ENCODE results near the gene JPT2. TPM values are rescaled to one million over a fixed set of nuclear protein-coding genes. Genes with fewer than 3 reads are reported as not detected.

JPT2 gene
- total RNA-seq, 4 donors from 2014 or later: 12.0 to 31.5 (median 25.1) TPM

DNA sequence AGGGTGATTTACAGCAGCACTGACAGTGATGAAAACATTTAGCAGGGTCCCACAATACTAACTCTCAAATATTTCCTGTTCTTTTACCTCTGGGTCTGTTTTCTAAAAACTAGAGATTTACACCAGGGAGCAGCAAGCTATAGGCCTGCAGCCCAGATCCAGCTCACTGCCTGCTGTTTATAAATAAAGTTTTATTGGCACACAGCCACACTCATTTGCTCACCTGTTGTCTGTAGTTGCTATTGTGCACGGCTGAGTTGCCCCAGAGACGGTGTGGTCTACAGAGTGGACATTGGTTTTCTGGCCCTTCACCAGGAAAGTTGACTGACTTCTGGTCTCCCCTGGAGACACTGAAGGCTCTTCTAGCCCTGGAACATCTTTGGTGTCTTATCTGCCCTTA is 16.3 kb upstream of the JPT2 start:
- no peaks in the 10 kb centered on the region for H3K4me1 ChIP-seq
- DNase-seq: no peak
- no peaks in the 10 kb centered on the region for H3K27me3 ChIP-seq
- H3K4me3 ChIP-seq: no peak overlapping the region
- peaks cover 0 to 55% (median 26%) of the 10 kb centered on the region in 4 donors for H3K36me3 ChIP-seq
- TF ChIP-seq POLR2A (IDR thresholded peaks at IDR 0.05): no peak
- no peak for TF ChIP-seq EP300 (IDR thresholded peaks at IDR 0.05; ENCODE audit: low read depth)
- TF ChIP-seq, protein P1, sequence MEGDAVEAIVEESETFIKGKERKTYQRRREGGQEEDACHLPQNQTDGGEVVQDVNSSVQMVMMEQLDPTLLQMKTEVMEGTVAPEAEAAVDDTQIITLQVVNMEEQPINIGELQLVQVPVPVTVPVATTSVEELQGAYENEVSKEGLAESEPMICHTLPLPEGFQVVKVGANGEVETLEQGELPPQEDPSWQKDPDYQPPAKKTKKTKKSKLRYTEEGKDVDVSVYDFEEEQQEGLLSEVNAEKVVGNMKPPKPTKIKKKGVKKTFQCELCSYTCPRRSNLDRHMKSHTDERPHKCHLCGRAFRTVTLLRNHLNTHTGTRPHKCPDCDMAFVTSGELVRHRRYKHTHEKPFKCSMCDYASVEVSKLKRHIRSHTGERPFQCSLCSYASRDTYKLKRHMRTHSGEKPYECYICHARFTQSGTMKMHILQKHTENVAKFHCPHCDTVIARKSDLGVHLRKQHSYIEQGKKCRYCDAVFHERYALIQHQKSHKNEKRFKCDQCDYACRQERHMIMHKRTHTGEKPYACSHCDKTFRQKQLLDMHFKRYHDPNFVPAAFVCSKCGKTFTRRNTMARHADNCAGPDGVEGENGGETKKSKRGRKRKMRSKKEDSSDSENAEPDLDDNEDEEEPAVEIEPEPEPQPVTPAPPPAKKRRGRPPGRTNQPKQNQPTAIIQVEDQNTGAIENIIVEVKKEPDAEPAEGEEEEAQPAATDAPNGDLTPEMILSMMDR (IDR thresholded peaks at IDR 0.05): no peak
- TF ChIP-seq POLR2AphosphoS5 (IDR thresholded peaks at IDR 0.05): no peak
- no peaks in the 10 kb centered on the region for H3K9me3 ChIP-seq
- in situ Hi-C loops (cut with MboI; ENCODE audit: low pct_ligation_motif_present in 1 of 4, low pct_unique_long_range_greater_than_20kb in 1 of 4, low sequenced_read_pairs in 3 of 4): no loop called here
- 84 to 100% methylated on average over 1 to 2 of the region's 2 CpGs for WGBS, 2 donors (ENCODE audit: low coverage in 1 of 2)
- intact Hi-C loops (cut with DNase I; ENCODE audit: low total_unique reads): no loop called here
- H3K27ac ChIP-seq: no peak overlapping the region

- intact Hi-C loops (cut with DNase I; ENCODE audit: low total_unique reads): no loop called here
- WGBS, 2 donors (ENCODE audit: low coverage in 1 of 2): 96% methylated on average over 7 to 20 of the region's 20 CpGs
- Histone ChIP-seq H3K4me1 (no peaks in the 10 kb centered on the region), H3K4me3 (no peak overlapping the region), H3K36me3 (peaks cover 0 to 52% (median 28%) of the 10 kb centered on the region in 4 donors), H3K27ac (no peak overlapping the region), H3K27me3 (no peaks in the 10 kb centered on the region), H3K9me3 (no peaks in the 10 kb centered on the region)
- TF ChIP-seq EP300 (IDR thresholded peaks at IDR 0.05; ENCODE audit: low read depth) (no peak), POLR2A (IDR thresholded peaks at IDR 0.05) (no peak), POLR2AphosphoS5 (IDR thresholded peaks at IDR 0.05) (no peak)
- TF ChIP-seq, protein P1 (IDR thresholded peaks at IDR 0.05): no peak
- in situ Hi-C loops (cut with MboI; ENCODE audit: low pct_ligation_motif_present in 1 of 4, low pct_unique_long_range_greater_than_20kb in 1 of 4, low sequenced_read_pairs in 3 of 4): no loop called here
- DNase-seq: no peak
Measured at GRCh38 chr16:1662543-1662942, 15.5 kb upstream of the JPT2 start.

GRCh38 chr16:1665829-1666228 is 12.2 kb upstream of the JPT2 start:
- H3K27me3 ChIP-seq: no peaks in the 10 kb centered on the region
- H3K4me3 ChIP-seq: no peak overlapping the region
- WGBS, 2 donors (ENCODE audit: low coverage in 1 of 2): 93 to 94% methylated on average over 3 to 14 of the region's 15 CpGs
- in situ Hi-C loops (cut with MboI; ENCODE audit: low pct_ligation_motif_present in 1 of 4, low pct_unique_long_range_greater_than_20kb in 1 of 4, low sequenced_read_pairs in 3 of 4): no loop called here
- H3K4me1 ChIP-seq: no peaks in the 10 kb centered on the region
- TF ChIP-seq EP300 (IDR thresholded peaks at IDR 0.05; ENCODE audit: low read depth): no peak
- TF ChIP-seq, protein P1 (IDR thresholded peaks at IDR 0.05): no peak
- TF ChIP-seq POLR2AphosphoS5 (IDR thresholded peaks at IDR 0.05): no peak
- no peak for DNase-seq
- H3K36me3 ChIP-seq: peaks cover 0 to 72% (median 32%) of the 10 kb centered on the region in 4 donors
- no peaks in the 10 kb centered on the region for H3K9me3 ChIP-seq
- no peak overlapping the region for H3K27ac ChIP-seq
- intact Hi-C loops (cut with DNase I; ENCODE audit: low total_unique reads): no loop called here

GRCh38 chr16:1666316-1666715 is 11.8 kb upstream of the JPT2 start:
- WGBS, 2 donors (ENCODE audit: low coverage in 1 of 2): 93 to 100% methylated on average over 1 to 13 of the region's 13 CpGs
- Histone ChIP-seq H3K36me3 (peaks cover 0 to 74% (median 32%) of the 10 kb centered on the region in 4 donors), H3K4me3 (no peak overlapping the region), H3K4me1 (no peaks in the 10 kb centered on the region), H3K27me3 (no peaks in the 10 kb centered on the region), H3K27ac (no peak overlapping the region), H3K9me3 (no peaks in the 10 kb centered on the region)
- DNase-seq: no peak
- intact Hi-C loops (cut with DNase I; ENCODE audit: low total_unique reads): no loop called here
- TF ChIP-seq POLR2AphosphoS5 (IDR thresholded peaks at IDR 0.05): no peak
- in situ Hi-C loops (cut with MboI; ENCODE audit: low pct_ligation_motif_present in 1 of 4, low pct_unique_long_range_greater_than_20kb in 1 of 4, low sequenced_read_pairs in 3 of 4): no loop called here

GRCh38 chr16:1667271-1667670 is 10.8 kb upstream of the JPT2 start:
- H3K27me3 ChIP-seq: no peaks in the 10 kb centered on the region
- H3K4me3 ChIP-seq: no peak overlapping the region
- H3K36me3 ChIP-seq: peaks cover 0 to 77% (median 33%) of the 10 kb centered on the region in 4 donors
- TF ChIP-seq, protein P1 (IDR thresholded peaks at IDR 0.05): no peak
- TF ChIP-seq POLR2AphosphoS5 (IDR thresholded peaks at IDR 0.05) (no peak), POLR2A (IDR thresholded peaks at IDR 0.05) (no peak), EP300 (IDR thresholded peaks at IDR 0.05; ENCODE audit: low read depth) (no peak)
- H3K4me1 ChIP-seq: no peaks in the 10 kb centered on the region
- intact Hi-C loops (cut with DNase I; ENCODE audit: low total_unique reads) (no loop called here), in situ Hi-C loops (cut with MboI; ENCODE audit: low pct_ligation_motif_present in 1 of 4, low pct_unique_long_range_greater_than_20kb in 1 of 4, low sequenced_read_pairs in 3 of 4) (no loop called here)
- no peaks in the 10 kb centered on the region for H3K9me3 ChIP-seq
- H3K27ac ChIP-seq: no peak overlapping the region
- no peak for DNase-seq
- 93 to 97% methylated on average over 3 to 6 of the region's 8 CpGs for WGBS, 2 donors (ENCODE audit: low coverage in 1 of 2)
